MM.1S (cell line): Measurements from ENCODE around the gene SYNE1.

Experiments
- DNase-seq: peaks from one replicate; pipeline ENCODE4 v3.0.0-alpha.2; 2015
- H2AFZ ChIP-seq: fragments of 300-600 bp; sonication (generic); 2 replicates; pipeline ENCODE4 v1.6.0; 2016; ENCODE audit warnings: antibody characterized with exemption, low read length
- H3F3A ChIP-seq: fragments of 300-600 bp; sonication (generic); 2 replicates; pipeline ENCODE4 v1.6.1; 2016; ENCODE audit warnings: mild to moderate bottlenecking, antibody characterized with exemption, low read length, moderate library complexity, mixed read lengths; ENCODE audit not compliant: insufficient read depth
- H3K27ac ChIP-seq: fragments of 300-600 bp; sonication (generic); 2 replicates; pipeline ENCODE4 v1.5.1; 2016; ENCODE audit warnings: mild to moderate bottlenecking, low read length
- H3K27me3 ChIP-seq: fragments of 300-600 bp; sonication (generic); replicated peaks from 2 replicates; pipeline ENCODE4 v1.6.0; 2016; ENCODE audit warnings: low read length; ENCODE audit not compliant: insufficient read depth
- H3K36me3 ChIP-seq: fragments of 300-600 bp; sonication (generic); replicated peaks from 2 replicates; pipeline ENCODE4 v1.6.1; 2016; ENCODE audit warnings: mild to moderate bottlenecking, low read length, mixed read lengths; ENCODE audit not compliant: insufficient read depth
- H3K4me1 ChIP-seq: fragments of 300-600 bp; sonication (generic); 2 replicates; pipeline ENCODE4 v1.6.1; 2016; ENCODE audit warnings: low read length, mixed read lengths
- H3K4me2 ChIP-seq: fragments of 300-600 bp; sonication (generic); 2 replicates; pipeline ENCODE4 v1.6.0; 2016; ENCODE audit warnings: low read depth, low read length
- H3K4me3 ChIP-seq: fragments of 300-600 bp; sonication (generic); 2 replicates; pipeline ENCODE4 v1.5.1; 2016; ENCODE audit warnings: low read length, mixed read lengths
- H3K79me2 ChIP-seq: fragments of 300-600 bp; sonication (generic); 2 replicates; pipeline ENCODE4 v1.6.1; 2016; ENCODE audit warnings: mixed run types, low read length, mixed read lengths
- H3K9ac ChIP-seq: fragments of 300-600 bp; sonication (generic); 2 replicates; pipeline ENCODE4 v1.6.1; 2016; ENCODE audit warnings: low read length, mixed read lengths
- H3K9me2 ChIP-seq: fragments of 300-600 bp; sonication (generic); replicated peaks from 2 replicates; pipeline ENCODE4 v1.6.1; 2016; ENCODE audit warnings: mild to moderate bottlenecking, low read length, mixed read lengths; ENCODE audit not compliant: insufficient read depth
- H3K9me3 ChIP-seq: fragments of 300-600 bp; sonication (generic); replicated peaks from 2 replicates; pipeline ENCODE4 v1.6.1; 2016; ENCODE audit warnings: mild to moderate bottlenecking, low read length, mixed read lengths; ENCODE audit not compliant: insufficient read depth
- H4K20me1 ChIP-seq: fragments of 300-600 bp; sonication (generic); 2 replicates; pipeline ENCODE4 v1.6.1; 2016; ENCODE audit warnings: mild to moderate bottlenecking, low read length, moderate library complexity, mixed read lengths; ENCODE audit not compliant: insufficient read depth
- CTCF ChIP-seq: fragments of 300-600 bp; sonication (generic); IDR thresholded peaks from 2 replicates; pipeline ENCODE4 v1.5.1; 2016; ENCODE audit warnings: antibody characterized with exemption, low read length, mixed read lengths
- EZH2 ChIP-seq: fragments of 300-600 bp; sonication (generic); optimal IDR thresholded peaks from 2 replicates; pipeline ENCODE3; 2017; ENCODE audit warnings: low read depth, mild to moderate bottlenecking, antibody characterized with exemption, low read length, mixed read lengths
- EZH2phosphoT487 ChIP-seq: fragments of 300-600 bp; sonication (generic); IDR thresholded peaks from 2 replicates; pipeline ENCODE4 v1.6.1; 2018; ENCODE audit warnings: antibody characterized with exemption, low read length

SYNE1 gene

DNA sequence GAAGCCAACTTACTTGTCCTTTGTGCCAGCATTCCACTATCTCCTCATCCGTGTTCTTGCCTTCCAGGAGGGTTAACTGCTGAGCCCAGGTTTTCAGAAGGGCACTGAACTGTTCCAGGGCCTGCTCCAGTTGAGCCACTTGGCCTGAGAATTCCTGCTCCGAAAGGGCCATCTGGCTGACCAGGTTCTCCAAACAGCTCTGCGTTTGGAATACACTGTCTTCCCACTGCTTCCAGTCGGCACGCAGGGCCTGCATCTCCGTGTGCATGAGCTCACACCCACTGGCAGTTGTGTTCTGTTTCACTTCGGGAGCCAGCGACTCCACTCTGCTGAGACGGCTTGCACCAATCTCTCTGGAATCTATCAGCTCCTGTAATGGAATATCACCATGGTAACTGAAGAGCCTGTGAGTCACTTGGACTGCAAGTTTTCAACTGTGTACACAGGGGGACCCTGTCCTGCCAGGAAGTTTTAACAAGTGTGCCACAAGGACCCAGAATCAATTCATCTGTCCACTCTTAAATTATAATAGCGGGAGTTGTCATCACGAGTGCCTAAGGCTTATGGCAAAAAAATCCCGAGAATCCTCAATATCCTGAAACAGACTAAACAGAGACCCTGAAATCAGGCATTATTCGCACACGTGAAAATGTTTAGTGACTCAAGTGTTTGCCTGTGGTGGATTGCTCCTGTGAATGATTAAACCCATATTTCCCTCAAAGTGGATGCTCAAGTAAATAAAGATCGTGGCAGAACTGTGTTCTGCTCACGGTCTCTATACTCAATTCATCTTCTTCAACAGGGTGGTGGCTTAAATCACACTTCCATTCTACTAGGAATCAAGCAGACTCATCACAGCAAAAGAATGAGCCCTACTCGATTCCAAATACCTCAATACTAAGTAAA, 255.9 kb downstream of the SYNE1 start:
- Histone ChIP-seq H2AFZ (no peak overlapping the region), H3F3A (no peaks in the 10 kb centered on the region), H3K79me2 (no peaks in the 10 kb centered on the region), H3K4me1 (no peaks in the 10 kb centered on the region), H3K27ac (no peak overlapping the region), H3K9me2 (no peaks in the 10 kb centered on the region), H3K4me2 (peak overlapping the region; percentile 57; the same call in 1 of the 2 replicates), H3K36me3 (no peaks in the 10 kb centered on the region), H3K27me3 (no peaks in the 10 kb centered on the region), H3K9me3 (no peaks in the 10 kb centered on the region), H3K9ac (no peak overlapping the region), H4K20me1 (no peaks in the 10 kb centered on the region), H3K4me3 (0 out of 2 replicates have a peak overlapping the region, but pooled peaks have one; percentile 20)
- TF ChIP-seq EZH2 (no peak), EZH2phosphoT487 (no peak), CTCF (no peak)
- no peak for DNase-seq

- peak overlapping the region; percentile 16; the same call in 1 of the 2 replicates for H3K27ac ChIP-seq
- H3F3A ChIP-seq = no peaks in the 10 kb centered on the region
- peak; percentile 35 for DNase-seq
- H3K9me2 ChIP-seq = no peaks in the 10 kb centered on the region
- H4K20me1 ChIP-seq = no peaks in the 10 kb centered on the region
- peak overlapping the region; percentile 57; the same call in 1 of the 2 replicates for H3K4me2 ChIP-seq
- no peaks in the 10 kb centered on the region for H3K27me3 ChIP-seq
- peak overlapping the region; percentile 23; the same call in 1 of the 2 replicates for H2AFZ ChIP-seq
- no peaks in the 10 kb centered on the region for H3K36me3 ChIP-seq
- TF ChIP-seq CTCF (no peak), EZH2 (no peak), EZH2phosphoT487 (no peak)
- peak overlapping the region; percentile 20; the same call in 1 of the 2 replicates for H3K4me3 ChIP-seq
- H3K4me1 ChIP-seq = no peaks in the 10 kb centered on the region
- no peaks in the 10 kb centered on the region for H3K79me2 ChIP-seq
- H3K9ac ChIP-seq = no peak overlapping the region
- no peaks in the 10 kb centered on the region for H3K9me3 ChIP-seq
These were observed 256.8 kb downstream of the SYNE1 start for GRCh38 chr6:152380351-152380767.

DNA sequence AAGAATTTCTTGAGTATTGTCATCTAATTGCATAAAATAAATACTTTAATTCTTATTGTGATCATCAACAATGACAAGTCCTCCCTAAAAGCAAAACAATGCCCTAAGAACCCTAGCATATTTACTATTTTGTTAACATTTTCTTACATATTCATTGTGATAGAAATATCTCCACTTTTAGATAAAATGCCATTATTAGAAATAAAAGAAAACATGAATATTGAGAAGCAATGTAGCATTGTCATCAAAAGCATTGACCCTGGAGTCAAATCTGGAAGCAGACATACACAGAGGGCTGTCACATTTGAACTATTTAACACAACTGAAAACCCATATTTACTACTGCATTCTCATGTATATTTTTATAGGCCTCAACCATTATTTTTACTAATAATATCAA, 257.7 kb downstream of the SYNE1 start:
- Histone ChIP-seq H3K9ac (no peak overlapping the region), H3F3A (no peaks in the 10 kb centered on the region), H3K4me1 (no peaks in the 10 kb centered on the region), H3K27me3 (no peaks in the 10 kb centered on the region), H3K9me2 (no peaks in the 10 kb centered on the region), H3K36me3 (no peaks in the 10 kb centered on the region), H3K27ac (no peak overlapping the region), H3K79me2 (no peaks in the 10 kb centered on the region), H2AFZ (no peak overlapping the region), H3K9me3 (no peaks in the 10 kb centered on the region), H3K4me3 (no peak overlapping the region), H4K20me1 (no peaks in the 10 kb centered on the region), H3K4me2 (no peak overlapping the region)
- TF ChIP-seq EZH2 (no peak), CTCF (no peak), EZH2phosphoT487 (no peak)
- DNase-seq = no peak
